ENCODE results near the gene RAB4B. TPM values are rescaled to one million over a fixed set of nuclear protein-coding genes. Genes with fewer than 3 reads are reported as not detected.
"Not testable (repeated sequence)": the region's sequence is repeated elsewhere in the genome, so short reads cannot be mapped to it uniquely, and the experiment has no call there.

The RAB4B gene, protein sequence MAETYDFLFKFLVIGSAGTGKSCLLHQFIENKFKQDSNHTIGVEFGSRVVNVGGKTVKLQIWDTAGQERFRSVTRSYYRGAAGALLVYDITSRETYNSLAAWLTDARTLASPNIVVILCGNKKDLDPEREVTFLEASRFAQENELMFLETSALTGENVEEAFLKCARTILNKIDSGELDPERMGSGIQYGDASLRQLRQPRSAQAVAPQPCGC
- 15.6 and 21.3 TPM in 2 replicates for total RNA-seq

DNA sequence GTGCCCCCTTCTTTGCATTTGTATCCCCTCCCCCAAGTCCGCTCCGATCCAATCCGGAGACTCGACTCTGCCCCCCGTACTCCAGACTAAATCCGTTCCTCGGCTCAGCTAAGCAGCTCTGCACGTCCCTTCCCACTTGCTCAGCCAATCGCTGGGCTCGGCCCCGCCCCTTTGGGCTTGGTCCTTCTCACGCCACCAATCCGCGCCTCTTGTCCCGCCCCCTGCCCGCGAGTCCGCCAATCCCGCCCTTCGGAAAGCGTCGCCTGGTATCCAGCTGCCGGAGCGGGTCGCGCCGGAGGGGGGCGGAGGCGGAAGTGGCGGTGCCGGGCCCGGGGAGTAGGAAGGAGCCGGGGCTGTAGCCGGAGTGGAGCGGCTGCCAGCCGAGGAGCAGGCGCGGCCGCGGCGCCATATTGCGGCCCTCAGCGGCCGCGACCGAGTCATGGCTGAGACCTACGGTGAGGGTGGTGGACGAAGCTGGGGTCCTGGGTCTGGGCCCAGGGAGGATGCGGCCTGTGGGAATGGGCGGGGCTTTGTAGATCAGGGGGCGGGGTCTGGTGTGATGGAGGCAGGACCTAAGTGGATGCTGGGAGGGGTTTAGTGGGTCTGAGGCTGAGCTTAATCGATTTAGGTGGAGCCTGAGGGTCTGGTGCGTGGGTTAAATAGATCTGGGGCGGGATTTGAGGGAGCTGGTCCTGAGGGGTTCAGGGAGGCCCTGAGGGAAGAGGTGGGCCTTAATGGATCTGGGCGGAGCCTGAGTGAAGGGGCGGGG, at the start of gene RAB4B:
TSS of gene RAB4B (plus strand) at position 311 of the 769 bp plus-strand sequence. CDS start at position 440, 129 bp downstream.
- DNase-seq: peak; percentile 100

DNA sequence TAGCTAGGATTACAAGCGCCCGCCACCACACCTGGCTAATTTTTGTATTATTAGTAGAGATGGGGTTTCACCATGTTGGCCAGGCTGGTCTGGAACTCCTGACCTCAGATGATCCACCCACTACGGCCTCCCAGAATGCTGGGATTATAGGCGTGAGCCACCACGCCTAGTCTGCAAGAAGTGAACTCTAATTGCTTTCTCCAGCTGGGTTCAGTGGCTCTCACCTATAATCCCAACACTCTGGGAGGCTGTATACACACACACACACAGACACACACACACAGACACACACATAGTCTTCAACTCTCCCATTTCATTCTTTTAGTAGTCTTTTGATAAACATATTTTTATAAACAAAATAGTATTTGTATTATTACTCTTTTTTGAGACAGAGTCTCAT, 48.0 kb upstream of the RAB4B start:
- DNase-seq: not testable (repeated sequence)

DNA sequence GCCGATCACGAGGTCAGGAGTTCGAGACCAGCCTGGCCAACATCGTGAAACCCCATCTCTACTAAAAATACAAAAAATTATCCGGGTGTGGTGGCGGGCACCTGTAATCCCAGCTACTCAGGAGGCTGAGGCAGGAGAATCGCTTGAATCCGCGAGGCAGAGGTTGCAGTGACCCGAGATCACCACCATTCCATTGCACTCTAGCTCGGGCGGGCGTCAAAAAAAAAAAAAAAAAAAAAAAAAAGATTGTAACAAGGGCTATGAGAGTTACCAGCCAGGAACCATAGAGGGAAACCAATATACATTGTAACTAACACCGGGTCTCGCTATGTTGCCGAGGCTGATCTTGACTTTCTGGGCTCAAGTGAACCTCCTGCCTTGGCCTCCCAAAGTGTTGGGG, 45.7 kb upstream of the RAB4B start:
- not testable (repeated sequence) for DNase-seq

DNA sequence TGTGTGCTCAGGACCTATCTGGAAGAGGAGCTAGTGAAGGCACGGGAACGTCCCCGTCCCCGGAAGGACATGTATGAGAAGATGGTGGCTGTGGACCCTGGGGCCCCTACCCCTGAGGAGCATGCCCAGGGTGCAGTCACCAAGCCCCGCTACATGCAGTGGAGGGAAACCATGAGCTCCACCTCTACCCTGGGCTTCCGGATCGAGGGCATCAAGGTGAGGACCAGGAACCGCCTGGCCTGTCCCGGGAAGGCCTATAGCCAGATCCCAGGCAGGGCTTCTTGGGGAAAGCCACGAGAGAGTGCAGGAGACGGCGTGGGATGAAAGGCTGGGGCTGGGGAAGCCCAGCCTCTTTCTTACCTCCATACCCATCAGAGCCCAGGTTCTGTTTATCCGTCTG, 44.9 kb upstream of the RAB4B start:
- no peak for DNase-seq

DNA sequence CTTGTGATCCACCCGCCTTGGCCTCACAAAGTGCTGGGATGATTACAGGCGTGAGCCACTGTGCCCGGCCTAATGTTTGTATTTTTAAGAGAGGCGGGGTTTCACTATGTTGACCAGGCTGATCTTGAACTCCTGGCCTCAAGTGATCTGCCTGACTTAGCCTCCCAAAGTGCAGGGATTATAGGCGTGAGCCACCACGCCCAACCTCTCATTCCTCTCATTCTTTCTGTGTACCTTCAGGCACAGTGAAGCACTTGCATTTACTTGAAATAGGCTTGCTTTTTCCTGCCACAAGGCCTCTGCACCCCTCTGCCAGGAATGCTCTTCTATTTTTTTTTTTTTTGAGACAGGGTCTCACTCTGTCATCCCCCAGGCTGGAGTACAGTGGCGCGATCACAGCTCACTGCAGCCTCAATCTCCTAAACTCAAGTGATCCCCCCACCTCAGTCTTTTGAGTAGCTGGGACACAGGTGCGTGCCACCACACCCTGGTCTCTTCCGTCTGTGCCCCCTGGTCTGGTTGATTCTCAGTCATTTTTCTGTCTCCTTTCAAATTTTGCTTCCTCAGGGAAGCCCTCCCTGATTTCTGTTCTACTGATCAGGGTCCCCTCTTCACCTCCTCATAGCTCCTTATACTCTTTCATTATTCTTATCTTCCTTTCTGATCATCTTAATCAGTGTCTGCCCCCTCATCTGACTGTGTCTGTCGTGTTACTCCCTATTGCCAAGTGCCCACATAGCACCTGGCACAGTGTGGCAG, 42.9 kb upstream of the RAB4B start:
- DNase-seq: no peak

DNA sequence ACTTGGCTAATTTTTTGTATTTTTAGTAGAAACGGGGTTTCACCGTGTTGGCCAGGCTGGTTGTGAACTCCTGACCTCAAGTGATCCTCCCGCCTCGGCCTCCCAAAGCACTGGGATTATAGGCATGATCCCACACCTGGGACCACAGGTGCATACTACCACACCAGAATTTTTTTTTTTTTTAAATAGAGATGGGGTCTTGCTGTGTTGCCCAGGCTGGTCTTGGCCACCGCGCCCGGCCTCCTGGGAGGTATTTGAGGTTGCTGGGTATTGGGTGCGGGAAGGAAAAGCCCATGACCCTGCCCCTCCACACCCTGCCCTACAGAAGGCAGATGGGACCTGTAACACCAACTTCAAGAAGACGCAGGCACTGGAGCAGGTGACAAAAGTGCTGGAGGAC, 41.4 kb upstream of the RAB4B start:
- DNase-seq: no peak

DNA sequence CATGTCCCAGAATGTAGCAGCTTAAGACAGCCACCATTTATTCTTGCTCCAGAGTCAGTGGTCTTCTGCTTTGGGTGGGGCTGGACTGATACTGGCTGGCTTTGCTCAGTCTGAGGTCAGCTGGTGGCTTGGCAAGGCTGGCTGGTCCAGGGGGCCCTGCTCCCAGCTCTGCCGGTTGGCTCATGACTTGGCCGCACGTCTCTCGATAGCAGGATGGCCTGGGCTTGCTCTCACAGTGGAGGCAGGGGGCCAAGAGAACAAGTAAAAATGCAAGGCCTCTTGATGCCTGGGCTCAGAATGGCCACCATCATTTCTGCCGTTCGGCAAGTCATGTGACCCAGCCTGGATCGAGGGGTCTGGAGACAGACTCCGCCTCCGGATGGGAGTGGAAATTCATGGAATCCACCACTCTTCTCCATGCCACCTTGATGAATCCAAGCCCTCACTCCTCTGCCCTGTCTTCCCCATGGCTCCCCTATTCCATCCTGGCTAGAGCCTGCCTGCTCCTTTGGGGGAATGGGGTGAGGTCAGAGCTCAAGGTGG, 40.9 kb upstream of the RAB4B start:
- DNase-seq: no peak

DNA sequence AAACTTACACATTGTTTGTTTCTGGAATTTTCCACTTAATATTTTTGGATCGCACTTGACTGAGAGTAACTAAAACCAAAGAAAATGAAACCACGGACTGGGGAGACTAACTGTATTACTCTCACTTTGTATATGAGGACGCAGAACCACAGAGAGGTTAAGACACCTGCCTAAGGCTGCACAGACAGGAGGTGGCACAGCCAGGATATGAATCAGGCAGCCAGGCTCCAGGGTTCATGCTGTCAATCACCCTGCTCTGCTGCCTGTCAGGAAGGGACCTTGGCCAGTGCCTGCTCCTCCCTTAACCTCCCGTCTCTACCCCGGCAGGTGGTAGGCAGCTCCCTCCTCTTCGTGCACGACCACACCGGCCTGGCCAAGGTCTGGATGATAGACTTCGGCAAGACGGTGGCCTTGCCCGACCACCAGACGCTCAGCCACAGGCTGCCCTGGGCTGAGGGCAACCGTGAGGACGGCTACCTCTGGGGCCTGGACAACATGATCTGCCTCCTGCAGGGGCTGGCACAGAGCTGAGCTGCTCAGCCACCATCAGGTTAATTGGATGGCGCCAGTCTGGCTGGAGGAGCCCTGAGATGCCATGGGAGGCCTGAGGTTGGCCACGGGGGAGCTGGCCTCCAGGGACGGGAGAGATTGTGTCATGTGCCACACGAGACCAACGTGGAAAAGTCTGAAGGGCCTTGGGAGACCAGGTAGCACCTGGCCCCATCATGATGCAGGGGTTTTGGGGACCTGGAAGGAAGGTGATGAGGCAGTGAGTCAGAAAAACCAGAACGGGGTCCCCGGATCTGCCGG, 38.8 kb upstream of the RAB4B start:
- DNase-seq: no peak

DNA sequence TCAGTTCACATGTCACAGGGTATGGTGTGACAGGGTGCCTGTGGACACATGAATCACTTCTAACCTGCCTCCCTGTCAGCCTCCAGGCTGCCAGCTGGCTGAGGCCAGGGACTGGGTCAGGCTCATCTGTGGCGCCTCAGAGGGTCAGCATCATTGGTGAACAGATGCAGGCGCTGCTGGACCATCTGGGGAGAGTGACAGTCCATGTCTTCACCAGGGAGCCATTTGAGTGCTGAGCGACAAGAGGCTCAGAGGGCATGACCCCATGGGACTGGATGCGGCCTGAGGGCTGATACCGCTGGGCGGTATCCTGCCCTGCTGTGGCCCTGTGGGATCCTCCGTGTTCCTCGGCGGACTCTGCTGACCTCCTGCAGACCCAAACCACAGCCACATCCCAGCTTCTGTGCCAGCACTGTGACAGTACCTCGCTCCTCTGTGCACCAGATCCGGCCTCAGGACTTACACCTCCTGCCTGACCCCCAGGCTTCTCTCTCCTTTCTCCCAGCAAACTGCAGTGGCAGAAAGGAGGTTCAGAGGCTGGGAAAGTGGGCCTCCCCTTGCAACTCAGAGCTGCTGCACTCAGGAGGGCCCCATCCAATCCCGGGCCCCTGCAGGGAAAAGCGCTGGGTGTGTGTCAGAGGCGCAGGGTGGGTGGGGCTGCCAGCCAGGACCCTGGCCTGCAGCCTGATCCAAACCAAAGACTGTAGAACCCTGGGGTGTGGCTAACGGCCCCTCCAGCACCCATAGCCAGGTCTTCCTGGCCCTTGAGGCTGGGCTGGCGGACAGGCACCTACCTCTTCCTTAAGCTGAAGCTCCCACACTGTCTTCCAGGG, 38.0 kb upstream of the RAB4B start:
- no peak for DNase-seq

DNA sequence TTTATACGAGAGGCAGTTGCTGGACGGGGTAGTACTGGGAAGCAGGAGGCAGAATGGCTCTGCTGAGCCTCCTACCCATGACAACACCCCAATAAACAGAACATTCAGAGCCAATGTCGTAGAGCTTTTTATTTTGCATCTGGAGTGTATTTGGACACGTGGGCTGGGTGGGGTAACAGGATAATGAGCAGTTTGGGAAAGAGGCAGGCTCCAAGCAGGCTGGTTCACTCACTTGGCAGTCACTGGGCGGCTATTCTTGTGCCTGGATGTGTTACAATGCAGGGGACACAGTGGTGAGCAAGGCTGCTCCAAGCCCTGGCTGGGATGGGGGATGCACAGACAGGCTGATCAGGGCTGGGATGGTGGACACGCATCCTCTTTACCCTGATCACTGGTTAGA, 37.3 kb upstream of the RAB4B start:
- no peak for DNase-seq

DNA sequence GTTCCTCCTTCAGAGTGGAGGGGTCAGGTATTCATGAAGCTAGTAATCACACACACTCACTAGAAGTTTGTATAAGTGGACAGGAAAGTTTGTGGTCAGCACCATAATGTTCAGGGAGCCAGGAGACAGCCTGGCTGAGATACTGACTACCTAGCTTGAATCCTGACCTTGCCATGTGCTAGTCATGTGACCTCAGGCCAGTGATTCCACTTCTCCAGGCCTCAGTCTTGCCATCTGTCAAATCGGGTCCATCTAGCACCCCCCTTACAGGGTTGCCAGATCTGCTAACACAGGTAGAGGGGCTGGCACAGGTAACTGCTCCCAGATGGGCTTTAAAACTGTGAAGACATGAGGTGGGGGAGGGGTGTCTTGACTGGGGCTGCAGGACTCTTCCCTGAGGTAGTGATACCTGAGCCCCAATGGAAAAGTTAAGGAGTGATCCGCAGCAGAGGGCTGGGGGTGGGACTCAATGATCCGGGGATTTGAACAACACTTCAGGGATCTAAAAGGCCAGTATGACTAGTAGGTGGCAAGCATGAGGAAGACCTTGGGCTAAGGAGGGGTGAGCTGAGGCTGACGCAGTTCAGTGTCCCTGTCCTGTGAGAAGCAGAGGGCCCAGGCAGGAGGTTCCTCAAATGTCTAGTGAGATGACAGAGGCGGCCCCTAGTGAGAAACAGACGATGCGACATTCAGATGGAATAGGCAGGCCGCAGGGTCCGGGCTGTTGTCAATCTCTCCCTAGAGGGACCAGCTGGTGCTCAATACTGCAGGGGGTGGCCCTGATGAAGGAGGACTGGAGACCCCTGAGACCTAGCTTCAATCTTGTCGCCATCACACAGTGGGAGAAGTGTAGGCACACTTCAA, 36.3 kb upstream of the RAB4B start:
- no peak for DNase-seq

DNA sequence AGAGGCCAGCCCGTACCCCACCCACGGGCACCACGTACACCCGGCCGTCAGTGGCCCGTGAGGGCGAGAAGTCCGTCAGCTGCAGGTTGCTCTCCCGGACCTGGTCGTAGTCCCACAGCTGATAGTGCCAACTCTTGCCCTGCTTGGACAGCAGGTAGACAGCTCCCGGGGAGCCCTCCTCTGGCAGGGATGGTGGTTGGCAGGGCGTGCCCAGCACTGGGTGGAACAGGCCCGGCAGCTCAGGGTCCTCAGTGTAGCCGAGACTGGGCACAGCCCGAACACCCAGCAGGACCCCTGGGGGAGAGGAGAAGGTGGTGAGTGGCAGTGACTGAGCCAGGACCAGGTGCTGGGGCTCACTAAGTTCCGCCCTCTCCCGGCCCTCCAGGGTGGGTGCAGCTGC, 35.6 kb upstream of the RAB4B start:
- DNase-seq: no peak

DNA sequence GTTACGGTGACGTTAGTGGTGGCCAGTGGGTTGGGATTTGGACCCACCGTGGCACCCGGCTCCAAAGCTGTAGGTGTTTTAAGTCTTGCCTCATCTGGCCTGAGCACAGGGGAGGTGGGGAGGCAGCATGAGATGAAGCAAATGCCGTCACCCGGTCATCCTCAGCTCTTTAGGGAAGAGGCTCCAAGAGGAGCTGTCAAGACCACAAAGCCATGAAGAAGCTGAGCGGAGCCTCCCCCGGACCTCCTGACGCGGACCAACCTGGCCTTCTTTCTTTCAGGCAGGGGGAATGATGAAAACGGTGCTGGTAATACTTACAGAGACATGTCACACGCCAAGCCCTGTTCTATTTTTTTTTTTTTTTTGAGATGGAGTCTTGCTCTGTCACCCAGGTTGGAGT, 35.2 kb upstream of the RAB4B start:
- DNase-seq: no peak

DNA sequence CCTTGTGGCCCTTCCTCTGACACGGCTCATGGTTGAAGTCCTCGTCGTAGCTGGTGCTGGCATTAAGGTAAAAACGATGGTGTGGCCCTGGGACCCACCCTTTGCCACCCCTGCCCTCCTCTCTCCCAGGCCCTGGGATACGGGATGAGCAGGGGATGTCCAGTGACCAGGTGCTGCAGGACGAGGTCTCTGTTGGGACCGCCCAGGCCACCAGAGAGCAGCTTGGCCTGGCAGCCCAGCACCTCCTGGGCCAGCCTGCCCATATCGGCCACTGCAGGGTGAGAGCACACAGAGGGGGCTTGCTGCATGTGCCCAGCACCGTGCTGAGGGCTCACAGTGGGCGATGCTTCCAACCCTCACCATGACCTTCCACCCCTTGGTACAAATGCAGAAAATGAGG, 34.1 kb upstream of the RAB4B start:
- no peak for DNase-seq

DNA sequence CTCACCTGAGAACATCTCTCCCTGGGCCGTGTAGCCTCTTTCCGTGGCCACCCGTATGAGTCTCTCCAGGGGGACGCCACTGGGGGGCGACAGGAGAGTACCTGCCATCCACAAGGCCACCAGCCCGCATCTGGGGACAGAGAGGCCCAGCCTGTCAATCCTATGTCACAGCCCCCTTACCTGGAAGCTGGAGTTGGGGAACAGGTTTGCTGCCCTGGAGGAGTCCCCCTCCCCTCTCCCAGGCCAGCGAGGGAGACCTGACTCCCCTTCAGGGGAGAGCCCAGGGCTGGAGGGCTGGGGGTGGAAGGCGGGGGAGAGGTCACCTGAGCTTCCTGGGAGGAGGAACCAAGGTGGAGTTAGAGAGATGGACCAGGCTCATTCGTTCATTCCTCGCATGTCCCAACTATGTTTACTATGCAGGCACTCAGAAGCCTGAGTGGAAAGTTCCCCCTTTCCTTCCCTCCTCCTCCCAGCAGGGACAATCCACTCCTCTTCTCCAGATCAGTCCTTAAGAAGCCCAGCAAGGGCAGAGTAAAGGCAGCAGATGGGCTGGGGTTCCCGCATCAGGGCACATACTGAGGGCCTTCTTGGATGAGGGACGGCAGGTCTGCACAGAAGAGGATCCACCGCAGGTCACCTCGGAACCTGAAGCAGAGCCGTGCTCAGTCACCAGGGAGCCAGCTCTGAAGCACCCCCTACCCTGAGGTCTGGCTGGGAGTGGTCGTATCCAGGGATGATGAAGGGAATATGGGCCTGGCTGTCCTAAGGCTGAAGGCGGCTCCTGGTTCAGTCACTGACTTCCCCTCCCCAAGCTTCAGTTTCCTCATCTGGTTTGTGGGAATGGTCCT, 33.3 kb upstream of the RAB4B start:
- DNase-seq: peak; percentile 34

DNA sequence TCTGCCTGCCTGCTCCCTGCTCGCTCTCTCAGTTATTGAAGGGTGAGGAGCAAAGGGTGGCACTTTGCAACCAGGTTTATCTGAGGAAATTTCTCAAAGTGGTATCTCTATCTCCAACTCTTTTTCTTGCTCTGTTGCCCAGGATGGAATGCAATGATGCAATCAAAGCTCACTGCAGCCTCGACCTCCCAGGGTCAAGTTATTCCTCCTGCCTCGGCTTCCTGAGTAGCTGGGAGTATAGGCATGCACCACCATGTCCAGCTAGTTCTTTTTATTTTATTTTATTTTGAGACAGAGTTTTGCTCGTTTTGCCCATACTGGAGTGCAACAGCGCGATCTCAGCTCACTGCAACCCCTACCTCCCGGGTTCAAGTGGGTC, 32.7 kb upstream of the RAB4B start:
- DNase-seq: peak; percentile 38

DNA sequence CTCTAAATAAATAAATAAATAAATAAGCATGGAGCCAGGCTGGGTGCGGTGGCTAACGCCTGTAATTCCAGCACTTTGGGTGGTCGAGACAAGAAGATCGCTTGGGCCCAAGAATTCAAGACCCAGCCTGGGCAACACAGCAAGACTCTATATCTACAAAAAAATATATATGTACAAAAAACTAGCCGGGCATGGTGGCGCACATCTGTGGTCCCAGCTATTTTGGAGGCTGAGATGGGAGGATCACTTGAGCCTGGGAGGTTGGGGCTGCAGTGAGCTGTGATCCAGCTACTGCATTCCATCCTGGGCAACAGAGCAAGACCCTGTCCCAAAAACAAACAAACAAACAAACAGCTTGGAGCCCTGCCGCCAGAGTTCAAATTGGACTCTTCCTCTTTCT, 30.5 kb upstream of the RAB4B start:
- no peak for DNase-seq

DNA sequence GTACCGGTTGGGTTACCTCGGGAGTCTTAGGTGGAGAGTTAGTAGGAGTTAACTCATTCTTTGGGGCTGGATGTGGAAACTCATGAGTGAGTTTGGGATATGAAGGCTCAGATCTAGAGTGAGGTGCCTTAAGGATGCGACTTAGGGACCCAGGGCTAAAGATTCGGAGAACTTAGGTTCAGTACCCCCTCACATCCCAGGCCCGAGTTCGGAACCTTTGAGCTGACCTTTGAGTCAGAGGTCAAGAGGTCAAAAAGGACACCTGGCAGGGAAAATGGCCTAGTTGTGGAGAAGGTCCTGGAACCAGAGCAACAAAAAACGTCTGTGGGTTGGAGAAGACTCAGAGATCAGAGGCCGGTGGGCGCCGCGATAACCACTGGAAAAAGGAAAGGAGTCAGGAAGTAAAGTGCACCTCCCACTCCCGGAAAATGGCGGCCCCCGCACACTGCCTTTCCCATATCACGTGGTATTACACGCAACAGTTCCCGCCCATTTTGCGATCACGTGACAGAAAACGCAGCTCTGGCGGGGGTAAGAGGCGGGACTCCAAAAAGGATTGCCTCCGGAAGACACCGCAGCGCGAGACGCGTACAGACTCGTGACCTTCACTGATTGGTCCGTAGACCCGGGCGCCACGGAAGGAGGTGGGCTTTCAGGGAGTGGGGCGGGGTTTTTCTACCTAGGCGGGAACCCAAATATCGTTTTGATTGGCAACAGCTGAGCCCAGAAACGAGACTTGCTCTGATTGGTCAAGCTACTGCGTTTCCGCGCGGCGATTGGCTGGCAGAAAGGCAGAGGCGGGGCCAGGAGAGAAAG, 27.8 kb upstream of the RAB4B start, which contains the start of gene ACTMAP:
TSS of gene ACTMAP (minus strand) at position 420 of the 816 bp plus-strand sequence. CDS start 674 bp downstream, outside the sequence.
- DNase-seq: peak; percentile 100
